Keratinocyte (primary cell): Measurements from ENCODE around the gene FFAR2. TPM values are rescaled to one million over a fixed set of nuclear protein-coding genes. Genes with fewer than 3 reads are reported as not detected.

Source experiments
- DNase-seq: peaks from one replicate; pipeline ENCODE4 v3.0.0-alpha.2; 2011; ENCODE audit warnings: low read depth, missing footprints, low spot score
- FAIRE-seq: peaks from 2 replicates; lab custom pipeline; 2011; peaks lifted over from hg19 to GRCh38; lab: Jason Lieb, UNC
- H2AFZ ChIP-seq: 2 replicates; pipeline ENCODE4 v1.6.0; 2012; ENCODE audit warnings: low read length, control low read depth, inconsistent platforms; ENCODE audit not compliant: control insufficient read depth
- H3K27ac ChIP-seq: 2 replicates; pipeline ENCODE4 v1.5.1; 2011; ENCODE audit warnings: low read length; ENCODE audit not compliant: control insufficient read depth, insufficient read depth
- H3K27me3 ChIP-seq: 3 replicates; pipeline ENCODE4 v1.6.0; 2011; ENCODE audit warnings: low read length; ENCODE audit not compliant: control insufficient read depth, insufficient read depth; ENCODE audit errors: extremely low read depth
- H3K36me3 ChIP-seq, 2 experiments: 2 replicates in 1 of 2; 3 replicates in 1 of 2; pipeline ENCODE4 v1.5.1; 2011; ENCODE audit warnings: low read length in 2 of 2, mild to moderate bottlenecking in 1 of 2; ENCODE audit not compliant: control insufficient read depth in 2 of 2, insufficient read depth in 2 of 2; ENCODE audit errors: extremely low read depth in 1 of 2
- H3K4me1 ChIP-seq: 3 replicates; pipeline ENCODE4 v1.5.1; 2011; ENCODE audit warnings: low read length; ENCODE audit not compliant: control insufficient read depth, insufficient read depth; ENCODE audit errors: extremely low read depth
- H3K4me2 ChIP-seq: 3 replicates; pipeline ENCODE4 v1.6.0; 2011; ENCODE audit warnings: low read depth, low read length; ENCODE audit not compliant: control insufficient read depth, insufficient read depth; ENCODE audit errors: extremely low read depth
- H3K4me3 ChIP-seq, 3 experiments: fragments of 200-600 bp in 1 of 3; sonication (generic) in 1 of 3; 2 replicates in 2 of 3; 3 replicates in 1 of 3; pipeline ENCODE4 v1.5.1; 2011 to 2016; ENCODE audit warnings: low read length in 3 of 3, mild to moderate bottlenecking in 3 of 3, control low read depth in 2 of 3, inconsistent platforms in 1 of 3, low read depth in 1 of 3, mixed read lengths in 1 of 3, mixed run types in 1 of 3, moderate library complexity in 1 of 3; ENCODE audit not compliant: control insufficient read depth in 2 of 3, insufficient read depth in 2 of 3; ENCODE audit errors: extremely low read depth in 1 of 3
- H3K79me2 ChIP-seq: 2 replicates; pipeline ENCODE4 v1.6.0; 2012; ENCODE audit warnings: low read length; ENCODE audit not compliant: control insufficient read depth, insufficient read depth
- H3K9ac ChIP-seq: 3 replicates; pipeline ENCODE4 v1.6.0; 2011; ENCODE audit warnings: low read length; ENCODE audit not compliant: control insufficient read depth, insufficient read depth; ENCODE audit errors: extremely low read depth
- H3K9me1 ChIP-seq: 3 replicates; pipeline ENCODE4 v1.6.0; 2011; ENCODE audit warnings: low read length; ENCODE audit not compliant: control insufficient read depth, insufficient read depth; ENCODE audit errors: extremely low read depth
- H3K9me3 ChIP-seq: 2 replicates; pipeline ENCODE4 v1.5.1; 2012; ENCODE audit warnings: low read depth, low read length; ENCODE audit not compliant: control insufficient read depth
- H4K20me1 ChIP-seq: 3 replicates; pipeline ENCODE4 v1.6.0; 2011; ENCODE audit warnings: low read length; ENCODE audit not compliant: control insufficient read depth, insufficient read depth; ENCODE audit errors: extremely low read depth
- EZH2 ChIP-seq: IDR thresholded peaks from one replicate; pipeline ENCODE4 v1.6.1; 2012; ENCODE audit warnings: inconsistent platforms, mild to moderate bottlenecking, low read length, moderate library complexity
- dilution Hi-C: fragments of 300-500 bp; cut with MboI; formaldehyde crosslinking; loops from one replicate; pipeline ENCODE4 v1.7.0; 2020; ENCODE audit warnings: low sequenced_read_pairs; ENCODE audit not compliant: extremely low pct_ligation_motif_present
- polyA plus RNA-seq, 5 experiments: library from polyadenylated mRNA; depleted of rRNA in 3 of 5; stranded (reverse) in 3 of 5; stranded (forward) in 1 of 5; unstranded in 1 of 5; fragments of >200 nt; gene quantifications; 1 replicate in 1 of 5; 2 replicates in 3 of 5; 3 replicates in 1 of 5; pipeline versions ENCODE4 v1.2.1 to v1.2.3, GENCODE V29; 2011 to 2012; ENCODE audit warnings: missing spikeins in 2 of 5, low read depth in 1 of 5, low replicate concordance in 1 of 5
- TF ChIP-seq, protein P1 (sequence below), 3 experiments: IDR thresholded peaks in 1 of 3; conservative IDR thresholded peaks in 1 of 3; optimal IDR thresholded peaks in 1 of 3; 2 replicates in 2 of 3; 3 replicates in 1 of 3; pipeline versions ENCODE3 to v1.5.1; 2011; ENCODE audit warnings: low read length in 3 of 3, mild to moderate bottlenecking in 3 of 3, moderate library complexity in 2 of 3, control low read depth in 1 of 3, inconsistent platforms in 1 of 3; ENCODE audit not compliant: insufficient read depth in 2 of 3; ENCODE audit errors: extremely low read depth in 1 of 3

FFAR2 gene
- polyA plus RNA-seq, 1 donor (not counting 4 experiments of a cell fraction or from before 2014, with no cell fraction given) = not detected

DNA sequence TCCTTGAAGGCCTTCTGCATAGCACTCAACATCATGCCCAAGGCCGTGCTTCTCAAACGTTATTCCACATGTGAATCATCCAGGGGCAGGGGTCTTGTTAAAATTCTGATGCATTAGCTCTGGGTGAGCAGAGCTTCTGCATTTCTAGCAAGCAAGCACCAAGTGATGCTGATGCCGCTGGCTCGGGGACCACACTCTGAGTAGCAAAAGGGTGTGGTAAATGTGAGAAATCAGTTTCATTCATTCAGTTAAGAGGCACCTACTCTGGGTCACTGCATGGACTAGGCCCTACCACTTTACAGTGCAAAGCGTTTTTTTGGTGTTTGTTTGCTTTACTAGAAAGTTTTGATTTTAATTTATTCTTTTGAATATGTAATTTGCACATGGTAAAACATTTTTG, 35.0 kb downstream of the FFAR2 start:
- H3K4me3 ChIP-seq = no peak overlapping the region
- no peaks in the 10 kb centered on the region for H3K36me3 ChIP-seq
- no peaks in the 10 kb centered on the region for H3K9me1 ChIP-seq
- H3K4me2 ChIP-seq = no peak overlapping the region
- peaks cover 5% of the 10 kb centered on the region for H3K27me3 ChIP-seq
- no peaks in the 10 kb centered on the region for H3K79me2 ChIP-seq
- dilution Hi-C loops = no loop called here
- DNase-seq = no peak
- FAIRE-seq = no peak
- H3K9me3 ChIP-seq = no peaks in the 10 kb centered on the region
- no peak overlapping the region for H3K27ac ChIP-seq
- TF ChIP-seq EZH2 = no peak
- TF ChIP-seq, protein P1, sequence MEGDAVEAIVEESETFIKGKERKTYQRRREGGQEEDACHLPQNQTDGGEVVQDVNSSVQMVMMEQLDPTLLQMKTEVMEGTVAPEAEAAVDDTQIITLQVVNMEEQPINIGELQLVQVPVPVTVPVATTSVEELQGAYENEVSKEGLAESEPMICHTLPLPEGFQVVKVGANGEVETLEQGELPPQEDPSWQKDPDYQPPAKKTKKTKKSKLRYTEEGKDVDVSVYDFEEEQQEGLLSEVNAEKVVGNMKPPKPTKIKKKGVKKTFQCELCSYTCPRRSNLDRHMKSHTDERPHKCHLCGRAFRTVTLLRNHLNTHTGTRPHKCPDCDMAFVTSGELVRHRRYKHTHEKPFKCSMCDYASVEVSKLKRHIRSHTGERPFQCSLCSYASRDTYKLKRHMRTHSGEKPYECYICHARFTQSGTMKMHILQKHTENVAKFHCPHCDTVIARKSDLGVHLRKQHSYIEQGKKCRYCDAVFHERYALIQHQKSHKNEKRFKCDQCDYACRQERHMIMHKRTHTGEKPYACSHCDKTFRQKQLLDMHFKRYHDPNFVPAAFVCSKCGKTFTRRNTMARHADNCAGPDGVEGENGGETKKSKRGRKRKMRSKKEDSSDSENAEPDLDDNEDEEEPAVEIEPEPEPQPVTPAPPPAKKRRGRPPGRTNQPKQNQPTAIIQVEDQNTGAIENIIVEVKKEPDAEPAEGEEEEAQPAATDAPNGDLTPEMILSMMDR (optimal IDR thresholded peaks at IDR 0.05 in 1 of 3, IDR thresholded peaks at IDR 0.05 in 1 of 3, conservative IDR thresholded peaks at IDR 0.05 in 1 of 3; ENCODE audit: extremely low read depth in 1 of 3, insufficient read depth in 2 of 3, low read length in 3 of 3) = no peak
- H3K9ac ChIP-seq = no peak overlapping the region
- no peaks in the 10 kb centered on the region for H4K20me1 ChIP-seq
- no peak overlapping the region for H2AFZ ChIP-seq
- H3K4me1 ChIP-seq = no peaks in the 10 kb centered on the region

DNA sequence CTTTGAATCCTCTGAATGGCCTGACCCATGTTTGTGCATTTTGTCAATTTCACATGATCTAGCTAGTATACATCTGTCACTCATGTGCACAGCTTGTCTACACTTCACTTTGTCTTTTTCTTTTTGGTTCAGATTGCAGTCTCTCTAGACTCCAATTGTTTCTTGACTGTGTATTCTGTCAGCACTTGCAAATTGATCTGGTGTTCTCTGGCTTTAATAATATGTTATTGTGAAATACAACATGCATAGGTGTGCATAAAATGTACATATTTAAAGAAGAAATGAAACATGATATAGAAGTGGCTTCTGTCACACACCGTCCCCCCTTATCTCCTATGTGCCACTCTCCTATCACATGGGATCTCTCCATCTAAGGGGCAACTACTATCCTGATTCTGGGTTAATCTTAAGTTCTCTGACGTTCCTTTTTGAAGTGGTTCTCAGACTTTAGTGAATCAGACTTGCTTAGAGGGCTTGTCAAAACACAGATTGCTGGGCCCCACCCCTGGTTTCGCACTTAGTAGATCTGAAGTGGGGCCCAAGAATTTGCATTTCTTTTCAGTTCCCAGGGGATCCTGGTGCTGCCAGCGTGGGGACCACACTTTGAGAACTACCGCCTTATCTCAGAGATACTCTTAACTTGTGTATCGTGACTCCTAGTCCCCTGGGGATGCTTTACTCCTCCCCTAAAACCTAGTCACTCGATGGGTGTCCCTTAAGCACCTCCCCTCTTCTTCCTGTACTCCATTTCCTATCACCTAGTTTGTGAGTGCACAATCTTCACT, 36.4 kb downstream of the FFAR2 start:
- Histone ChIP-seq H2AFZ (no peak overlapping the region), H3K79me2 (no peaks in the 10 kb centered on the region), H3K4me3 (no peak overlapping the region), H4K20me1 (no peaks in the 10 kb centered on the region), H3K9ac (no peak overlapping the region), H3K36me3 (no peaks in the 10 kb centered on the region), H3K27ac (no peak overlapping the region), H3K9me1 (no peaks in the 10 kb centered on the region), H3K9me3 (no peaks in the 10 kb centered on the region), H3K4me2 (no peak overlapping the region), H3K4me1 (no peaks in the 10 kb centered on the region), H3K27me3 (peaks cover 6% of the 10 kb centered on the region)
- dilution Hi-C loops = no loop called here
- no peak for DNase-seq
- no peak for FAIRE-seq
- no peak for TF ChIP-seq EZH2
- TF ChIP-seq, protein P1 (optimal IDR thresholded peaks at IDR 0.05 in 1 of 3, IDR thresholded peaks at IDR 0.05 in 1 of 3, conservative IDR thresholded peaks at IDR 0.05 in 1 of 3; ENCODE audit: extremely low read depth in 1 of 3, insufficient read depth in 2 of 3, low read length in 3 of 3) = no peak
